KBM-7 (cell line): Measurements from ENCODE around the gene AMOTL1.

Source experiments
- DNase-seq: peaks from one replicate; pipeline ENCODE4 v3.0.0-alpha.2; 2015
- in situ Hi-C: fragments of 300-500 bp; cut with MboI; formaldehyde crosslinking; loops from 2 replicates; pipeline ENCODE4 v1.14.3; 2020; ENCODE audit warnings: low sequenced_read_pairs, low pct_unique_long_range_greater_than_20kb, mixed read lengths

The AMOTL1 gene

GRCh38 chr11:94862926-94863880 is 95.0 kb downstream of the AMOTL1 start:
- no peak for DNase-seq
- in situ Hi-C loops, result no loop called here

GRCh38 chr11:94864506-94865045 is 96.4 kb downstream of the AMOTL1 start:
- no peak for DNase-seq
- in situ Hi-C loops, result no loop called here

GRCh38 chr11:94866231-94866822 is 98.2 kb downstream of the AMOTL1 start:
- in situ Hi-C loops, result no loop called here

GRCh38 chr11:94866936-94867795 is 99.0 kb downstream of the AMOTL1 start:
- in situ Hi-C loops, result no loop called here

More at GRCh38 chr11:94866231-94866822, 98.2 kb downstream of the AMOTL1 start:
- DNase-seq, result no peak

GRCh38 chr11:94868468-94868867 is 100.3 kb downstream of the AMOTL1 start:
- DNase-seq, result no peak
- in situ Hi-C loops, result no loop called here

More at GRCh38 chr11:94866936-94867795, 99.0 kb downstream of the AMOTL1 start:
- DNase-seq, result no peak

GRCh38 chr11:94869186-94869585 is 101.0 kb downstream of the AMOTL1 start:
- in situ Hi-C loops, result no loop called here
- DNase-seq, result no peak

- in situ Hi-C loops, result no loop called here
- DNase-seq, result no peak
Observed at GRCh38 chr11:94870422-94870821, 102.3 kb downstream of the AMOTL1 start.

GRCh38 chr11:94871491-94872185 is 103.5 kb downstream of the AMOTL1 start:
- no peak for DNase-seq
- in situ Hi-C loops, result no loop called here

GRCh38 chr11:94873916-94874540 is 105.9 kb downstream of the AMOTL1 start:
- DNase-seq, result no peak
- in situ Hi-C loops, result no loop called here

GRCh38 chr11:94876222-94876621 is 108.1 kb downstream of the AMOTL1 start:
- DNase-seq, result no peak
- in situ Hi-C loops, result loop anchor here (25.0 kb wide), 1 partner anchor 264 kb away; no protein-coding TSS in a partner anchor

GRCh38 chr11:94876645-94877442 is 108.7 kb downstream of the AMOTL1 start:
- peak; percentile 70 for DNase-seq
- in situ Hi-C loops, result loop anchor here (25.0 kb wide), 1 partner anchor 265 kb away; no protein-coding TSS in a partner anchor

GRCh38 chr11:94877443-94878200 is 109.5 kb downstream of the AMOTL1 start:
- in situ Hi-C loops, result loop anchor here (25.0 kb wide), 1 partner anchor 265 kb away; no protein-coding TSS in a partner anchor
- DNase-seq, result no peak

- in situ Hi-C loops, result loop anchor here (25.0 kb wide), 1 partner anchor 267 kb away; no protein-coding TSS in a partner anchor
- no peak for DNase-seq
Observed at GRCh38 chr11:94879006-94879405, 110.8 kb downstream of the AMOTL1 start.

GRCh38 chr11:94880216-94880615 is 112.1 kb downstream of the AMOTL1 start:
- in situ Hi-C loops, result loop anchor here (25.0 kb wide), 1 partner anchor 268 kb away; no protein-coding TSS in a partner anchor

GRCh38 chr11:94882931-94883330 is 114.8 kb downstream of the AMOTL1 start:
- DNase-seq, result no peak
- in situ Hi-C loops, result loop anchor here (25.0 kb wide), 1 partner anchor 271 kb away; no protein-coding TSS in a partner anchor

More at GRCh38 chr11:94880216-94880615, 112.1 kb downstream of the AMOTL1 start:
- DNase-seq, result no peak

GRCh38 chr11:94883878-94884277 is 115.7 kb downstream of the AMOTL1 start:
- no peak for DNase-seq
- in situ Hi-C loops, result loop anchor here (25.0 kb wide), 1 partner anchor 272 kb away; no protein-coding TSS in a partner anchor
